HCT116 (cell line): ENCODE measurements around the gene HOPX. TPM values are rescaled to one million over a fixed set of nuclear protein-coding genes. Genes with fewer than 3 reads are reported as not detected.

Experiments used
- ATAC-seq: fragments of 200-7000 bp; cut with Tn5 transposase; 2 replicates; pipeline ENCODE4 v1.9.1; 2020; ENCODE audit warnings: mild to moderate bottlenecking, moderate library complexity
- BruUV-seq: library from RNA; stranded (reverse); fragments of 400-500 nt; replicated peaks from 2 replicates; lab custom pipeline; 2021; lab: Mats Ljungman, UMichigan
- CTCF ChIA-PET: fragments of 300-600 bp; sonication (Branson Sonifier 250); formaldehyde crosslinking; loops from one replicate; lab custom pipeline; 2021; ENCODE audit warnings: antibody characterized with exemption; lab: Charles Lee
- POLR2A ChIA-PET: fragments of 300-600, 350-600 bp; sonication (Branson Sonifier 250); formaldehyde crosslinking; loops from one replicate; lab custom pipeline; 2021; ENCODE audit warnings: antibody characterized with exemption; lab: Charles Lee
- RAD21 ChIA-PET, 2 experiments: fragments of 300-600 bp; sonication (Branson Sonifier 250); formaldehyde crosslinking; loops; one replicate each; lab custom pipeline; 2023; ENCODE audit warnings: low total read pairs in 2 of 2; ENCODE audit not compliant: uncharacterized antibody in 2 of 2, unreplicated experiment in 2 of 2, low non-redundant PET in 1 of 2; lab: Charles Lee
- DNase-seq: peaks from one replicate; pipeline ENCODE4 v3.0.0-alpha.2; 2010; ENCODE audit warnings: low read depth, low spot score
- H2AFZ ChIP-seq: fragments of 200-600 bp; shearing (Covaris generic), sonication (generic); 2 replicates; pipeline ENCODE4 v1.6.1; 2017; ENCODE audit warnings: low read depth, mixed run types, mixed read lengths, antibody characterized with exemption, low read length; ENCODE audit not compliant: poor library complexity, severe bottlenecking
- H3K27ac ChIP-seq: 2 replicates; pipeline ENCODE4 v1.5.1; 2012; ENCODE audit warnings: low read depth, low read length
- H3K27me3 ChIP-seq: fragments of 200-600 bp; sonication (generic); 2 replicates; pipeline ENCODE4 v1.6.1; 2016; ENCODE audit warnings: mixed run types, low read length, mixed read lengths; ENCODE audit not compliant: insufficient read depth
- H3K36me3 ChIP-seq, 2 experiments: fragments of 200-500 bp in 1 of 2; fragments of 200-600 bp in 1 of 2; sonication (Bioruptor generic) in 1 of 2; sonication (generic) in 1 of 2; 2 replicates each; pipeline versions ENCODE4 v1.5.1 to v1.6.1; 2014 to 2016; ENCODE audit warnings: low read length in 2 of 2, inconsistent platforms in 1 of 2, mixed read lengths in 1 of 2, mixed run types in 1 of 2; ENCODE audit not compliant: insufficient read depth in 2 of 2, control insufficient read depth in 1 of 2
- H3K4me1 ChIP-seq, 2 experiments: fragments of 200-600 bp in 1 of 2; sonication (generic) in 1 of 2; 2 replicates each; pipeline versions ENCODE4 v1.5.1 to v1.6.1; 2012 to 2017; ENCODE audit warnings: low read length in 2 of 2, inconsistent platforms in 1 of 2, mild to moderate bottlenecking in 1 of 2, mixed read lengths in 1 of 2, mixed run types in 1 of 2, moderate library complexity in 1 of 2; ENCODE audit not compliant: insufficient read depth in 2 of 2, control insufficient read depth in 1 of 2
- H3K4me2 ChIP-seq: fragments of 200-600 bp; sonication (generic); 2 replicates; pipeline ENCODE4 v1.6.1; 2017; ENCODE audit warnings: mixed run types, low read length, mixed read lengths
- H3K4me3 ChIP-seq, 2 experiments: fragments of 200-600 bp in 1 of 2; sonication (generic) in 1 of 2; replicated peaks in 1 of 2; 2 replicates each; pipeline ENCODE4 v1.5.1; 2011 to 2016; ENCODE audit warnings: low read length in 2 of 2, control low read depth in 1 of 2, low read depth in 1 of 2, mild to moderate bottlenecking in 1 of 2, mixed read lengths in 1 of 2, mixed run types in 1 of 2
- H3K79me2 ChIP-seq: fragments of 200-600 bp; sonication (generic); 2 replicates; pipeline ENCODE4 v1.6.1; 2017; ENCODE audit warnings: mild to moderate bottlenecking, mixed run types, low read length, moderate library complexity, mixed read lengths; ENCODE audit not compliant: insufficient read depth
- H3K9ac ChIP-seq: fragments of 200-600 bp; sonication (generic); 2 replicates; pipeline ENCODE4 v1.6.1; 2016; ENCODE audit warnings: low read length, mixed read lengths
- H3K9me2 ChIP-seq: fragments of 200-600 bp; sonication (generic), shearing (Covaris generic); 2 replicates; pipeline ENCODE4 v1.6.1; 2017; ENCODE audit warnings: mixed run types, mild to moderate bottlenecking, moderate library complexity; ENCODE audit not compliant: insufficient read depth
- H3K9me3 ChIP-seq, 2 experiments: fragments of 200-500 bp in 1 of 2; fragments of 200-600 bp in 1 of 2; sonication (Bioruptor generic) in 1 of 2; sonication (generic) in 1 of 2; 2 replicates each; pipeline ENCODE4 v1.6.1; 2014 to 2017; ENCODE audit warnings: low read length in 2 of 2, mixed read lengths in 2 of 2, inconsistent platforms in 1 of 2, low read depth in 1 of 2, mild to moderate bottlenecking in 1 of 2, mixed run types in 1 of 2, moderate library complexity in 1 of 2; ENCODE audit not compliant: control insufficient read depth in 1 of 2, insufficient read depth in 1 of 2
- H4K20me1 ChIP-seq: fragments of 200-600 bp; sonication (generic), shearing (Covaris generic); 2 replicates; pipeline ENCODE4 v1.6.1; 2017; ENCODE audit warnings: mixed run types, mild to moderate bottlenecking, moderate library complexity; ENCODE audit not compliant: insufficient read depth
- CBX3 ChIP-seq: IDR thresholded peaks from 2 replicates; pipeline ENCODE4 v1.6.1; 2012; ENCODE audit warnings: low read depth
- CEBPB ChIP-seq: IDR thresholded peaks from 2 replicates; pipeline ENCODE4 v1.6.1; 2012; ENCODE audit warnings: low read depth
- CTCF ChIP-seq, 3 experiments: fragments of 200-600 bp in 1 of 3; sonication (generic) in 1 of 3; IDR thresholded peaks in 2 of 3; conservative IDR thresholded peaks in 1 of 3; 2 replicates each; pipeline ENCODE4 v1.5.1; 2012 to 2017; ENCODE audit warnings: low read depth in 2 of 3, low read length in 2 of 3, antibody characterized with exemption in 1 of 3, borderline replicate concordance in 1 of 3, control low read depth in 1 of 3, mild to moderate bottlenecking in 1 of 3, mixed read lengths in 1 of 3, mixed run types in 1 of 3, moderate library complexity in 1 of 3; ENCODE audit not compliant: insufficient read depth in 1 of 3
- EGR1 ChIP-seq: IDR thresholded peaks from 2 replicates; pipeline ENCODE4 v1.6.1; 2012; ENCODE audit warnings: low read depth
- ELF1 ChIP-seq: IDR thresholded peaks from 2 replicates; pipeline ENCODE4 v1.6.1; 2012; ENCODE audit warnings: low read depth, borderline replicate concordance
- EZH2 ChIP-seq: fragments of 200-600 bp; sonication (generic); IDR thresholded peaks from 2 replicates; pipeline ENCODE4 v1.6.1; 2017; ENCODE audit warnings: antibody characterized with exemption, mixed run types
- FOSL1 ChIP-seq: IDR thresholded peaks from 2 replicates; pipeline ENCODE4 v1.6.1; 2012; ENCODE audit warnings: low read depth
- MAX ChIP-seq: IDR thresholded peaks from 2 replicates; pipeline ENCODE4 v1.6.1; 2012
- POLR2AphosphoS5 ChIP-seq: IDR thresholded peaks from 2 replicates; pipeline ENCODE4 v1.6.1; 2011; ENCODE audit warnings: mild to moderate bottlenecking, low read depth, low read length, moderate library complexity
- REST ChIP-seq: IDR thresholded peaks from 2 replicates; pipeline ENCODE4 v1.6.1; 2012; ENCODE audit warnings: low read depth
- SIN3A ChIP-seq: IDR thresholded peaks from 2 replicates; pipeline ENCODE4 v1.6.1; 2012; ENCODE audit warnings: low read depth
- SP1 ChIP-seq: IDR thresholded peaks from 2 replicates; pipeline ENCODE4 v1.6.1; 2012; ENCODE audit warnings: low read depth
- SRF ChIP-seq: IDR thresholded peaks from 2 replicates; pipeline ENCODE4 v1.6.1; 2012; ENCODE audit warnings: low read depth
- TCF7L2 ChIP-seq: IDR thresholded peaks from 2 replicates; pipeline ENCODE4 v1.7.0; 2011; ENCODE audit warnings: borderline replicate concordance, inconsistent platforms; ENCODE audit not compliant: insufficient read depth, insufficient read length; ENCODE audit errors: extremely low read depth
- YY1 ChIP-seq: IDR thresholded peaks from 2 replicates; pipeline ENCODE4 v1.6.1; 2011; ENCODE audit warnings: low read length, low read depth, moderate library complexity, mild to moderate bottlenecking; ENCODE audit not compliant: insufficient replicate concordance; ENCODE audit errors: extremely low read depth
- ZBTB33 ChIP-seq: IDR thresholded peaks from 2 replicates; pipeline ENCODE4 v1.6.1; 2011; ENCODE audit warnings: mild to moderate bottlenecking, low read length, moderate library complexity; ENCODE audit not compliant: insufficient replicate concordance; ENCODE audit errors: extremely low read depth
- ZFX ChIP-seq: fragments of 450-650 bp; IDR thresholded peaks from 2 replicates; pipeline ENCODE4 v1.6.1; 2017
- ZNF274 ChIP-seq: fragments of 200-500 bp; sonication (Bioruptor generic); IDR thresholded peaks from 2 replicates; pipeline ENCODE4 v1.6.1; 2014; ENCODE audit warnings: mild to moderate bottlenecking, low read depth, low read length, inconsistent platforms
- intact Hi-C: fragments of 100-400 bp; cut with micrococcal nuclease; formaldehyde crosslinking; loops from 2 replicates; pipeline ENCODE4 v1.10.0; 2022
- total RNA-seq: library from RNA; stranded (reverse); gene quantifications from one replicate; pipeline ENCODE4 v1.2.1, GENCODE V29; 2021; ENCODE audit not compliant: unreplicated experiment

HOPX gene
- total RNA-seq, 1 experiment from 2014 or later = 0.42 TPM

- ChIA-PET CTCF (no interaction called here), RAD21 (no interaction called here)
- intact Hi-C loops = no loop called here
- Histone ChIP-seq H3K9ac (no peak overlapping the region), H3K4me2 (no peak overlapping the region), H3K36me3 (no peaks in the 10 kb centered on the region)
- TF ChIP-seq ZBTB33 = no peak
- TF ChIP-seq EZH2 = no peak
- TF ChIP-seq SP1 = no peak
- TF ChIP-seq SIN3A = no peak
- no peak for TF ChIP-seq EGR1
- TF ChIP-seq SRF = no peak
- TF ChIP-seq FOSL1 = no peak
- TF ChIP-seq CTCF (IDR thresholded peaks at IDR 0.05 in 2 of 3, conservative IDR thresholded peaks at IDR 0.05 in 1 of 3; ENCODE audit: borderline replicate concordance in 1 of 3, insufficient read depth in 1 of 3, low read depth in 2 of 3, low read length in 2 of 3) = no peak
- TF ChIP-seq ZFX = no peak
- TF ChIP-seq MAX = no peak
- TF ChIP-seq POLR2AphosphoS5 = no peak
- no peak for TF ChIP-seq CBX3
- TF ChIP-seq ZNF274 = no peak
- TF ChIP-seq REST = no peak
- no peak for TF ChIP-seq YY1
- no peak for TF ChIP-seq ELF1
- TF ChIP-seq TCF7L2 = no peak
- no peak for TF ChIP-seq CEBPB
- TF ChIP-seq, all 23 proteins: peak for 0
- Histone ChIP-seq H3K79me2 (no peaks in the 10 kb centered on the region), H3K9me3 (no peaks in the 10 kb centered on the region), H3K4me1 (no peaks in the 10 kb centered on the region), H3K27me3 (no peaks in the 10 kb centered on the region; the same call in 1 of the 2 replicates), H3K4me3 (no peak overlapping the region), H3K9me2 (no peaks in the 10 kb centered on the region), H4K20me1 (no peaks in the 10 kb centered on the region), H3K27ac (no peak overlapping the region), H2AFZ (no peak overlapping the region)
- ATAC-seq = no peak
- POLR2A ChIA-PET = no interaction called here
- BruUV-seq = no TSS peak
- DNase-seq = no peak
These were observed 10.3 kb upstream of the HOPX start for GRCh38 chr4:56691425-56691824.
